Lung microvascular endothelial cell (primary cell): ENCODE measurements around the gene CYP26C1. TPM values are rescaled to one million over a fixed set of nuclear protein-coding genes. Genes with fewer than 3 reads are reported as not detected.
A peak's percentile ranks its signal among the peaks of the same experiment; 100 is the strongest.
"Not testable (repeated sequence)": the region's sequence is repeated elsewhere in the genome, so short reads cannot be mapped to it uniquely, and the experiment has no call there.

Experiments used
- DNase-seq, 2 donors: peaks; one replicate each; pipeline versions ENCODE4 v3.0.0 to v3.0.0-alpha.2; 2010; ENCODE audit warnings: low read depth in 2 of 2
- total RNA-seq: library from RNA; depleted of rRNA; stranded (reverse); fragments of >200 nt; gene quantifications from 2 replicates; pipeline ENCODE4 v1.2.1, GENCODE V29; 2014

Gene CYP26C1
- total RNA-seq, 1 donor from 2014 or later, result 1.6 TPM

DNA sequence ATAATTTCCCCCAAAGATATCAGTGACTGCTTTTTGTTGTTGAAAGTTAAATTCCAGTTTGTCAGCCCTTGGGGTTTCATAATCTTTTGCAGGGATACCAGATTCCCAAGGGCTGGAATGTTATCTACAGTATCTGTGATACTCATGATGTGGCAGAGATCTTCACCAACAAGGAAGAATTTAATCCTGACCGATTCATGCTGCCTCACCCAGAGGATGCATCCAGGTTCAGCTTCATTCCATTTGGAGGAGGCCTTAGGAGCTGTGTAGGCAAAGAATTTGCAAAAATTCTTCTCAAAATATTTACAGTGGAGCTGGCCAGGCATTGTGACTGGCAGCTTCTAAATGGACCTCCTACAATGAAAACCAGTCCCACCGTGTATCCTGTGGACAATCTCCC, 16.3 kb downstream of the CYP26C1 start:
- no peak for DNase-seq

DNA sequence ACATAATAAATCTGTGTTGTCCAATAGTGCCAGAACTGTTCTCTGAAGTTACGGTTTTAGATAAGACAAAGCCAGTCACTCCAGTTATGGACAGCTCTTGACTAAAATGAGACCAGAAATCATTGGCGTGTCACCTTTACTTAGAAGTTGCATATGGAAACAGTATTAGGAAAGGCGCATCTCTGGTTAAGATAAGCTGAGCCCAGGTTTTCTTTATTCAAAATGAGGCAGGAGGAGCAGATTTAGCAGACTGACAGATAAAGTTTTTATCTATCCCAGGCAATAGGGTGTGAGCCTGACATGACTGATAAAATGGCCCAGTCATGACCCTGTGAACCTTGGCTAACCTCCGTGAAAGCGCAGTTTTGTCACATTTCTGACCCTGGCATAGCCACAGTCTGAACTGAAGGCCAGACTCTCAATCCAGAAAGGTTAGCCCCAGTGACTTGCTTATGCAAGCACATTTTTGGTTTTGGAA, 17.3 kb downstream of the CYP26C1 start:
- DNase-seq, result no peak

DNA sequence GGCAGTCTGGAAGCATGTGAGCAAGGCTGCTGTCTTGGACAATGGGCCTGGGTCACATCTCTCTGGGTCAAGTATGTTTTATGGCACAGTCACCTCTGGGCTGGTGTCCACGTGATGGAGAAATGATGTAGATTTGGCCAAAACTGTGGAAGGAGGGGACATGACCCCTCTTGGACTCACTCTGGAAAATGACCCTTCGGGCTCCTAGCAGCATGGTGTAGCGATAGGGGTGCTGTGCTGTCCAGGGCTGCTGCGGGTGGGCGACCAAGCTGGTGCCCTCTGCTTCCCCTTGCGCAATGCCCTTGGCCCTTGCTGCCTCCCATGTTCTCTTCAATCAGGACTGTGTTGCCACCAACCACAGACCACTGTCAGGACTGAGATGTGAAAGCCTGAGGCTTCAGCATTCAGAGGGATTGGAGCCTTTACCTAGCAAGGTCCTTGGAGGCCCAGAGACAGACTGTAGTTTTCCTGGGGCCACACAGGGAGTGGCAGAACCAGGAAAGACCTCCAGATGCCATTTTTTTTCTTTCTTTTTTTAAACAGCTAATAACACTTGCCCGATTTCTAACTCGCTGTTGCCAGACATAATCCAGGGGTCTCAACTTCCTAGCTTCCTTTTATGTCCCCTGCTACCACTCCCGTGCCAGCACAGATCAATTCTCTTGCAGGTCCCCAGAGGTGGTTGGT, 19.2 kb downstream of the CYP26C1 start:
- DNase-seq, result no peak

DNA sequence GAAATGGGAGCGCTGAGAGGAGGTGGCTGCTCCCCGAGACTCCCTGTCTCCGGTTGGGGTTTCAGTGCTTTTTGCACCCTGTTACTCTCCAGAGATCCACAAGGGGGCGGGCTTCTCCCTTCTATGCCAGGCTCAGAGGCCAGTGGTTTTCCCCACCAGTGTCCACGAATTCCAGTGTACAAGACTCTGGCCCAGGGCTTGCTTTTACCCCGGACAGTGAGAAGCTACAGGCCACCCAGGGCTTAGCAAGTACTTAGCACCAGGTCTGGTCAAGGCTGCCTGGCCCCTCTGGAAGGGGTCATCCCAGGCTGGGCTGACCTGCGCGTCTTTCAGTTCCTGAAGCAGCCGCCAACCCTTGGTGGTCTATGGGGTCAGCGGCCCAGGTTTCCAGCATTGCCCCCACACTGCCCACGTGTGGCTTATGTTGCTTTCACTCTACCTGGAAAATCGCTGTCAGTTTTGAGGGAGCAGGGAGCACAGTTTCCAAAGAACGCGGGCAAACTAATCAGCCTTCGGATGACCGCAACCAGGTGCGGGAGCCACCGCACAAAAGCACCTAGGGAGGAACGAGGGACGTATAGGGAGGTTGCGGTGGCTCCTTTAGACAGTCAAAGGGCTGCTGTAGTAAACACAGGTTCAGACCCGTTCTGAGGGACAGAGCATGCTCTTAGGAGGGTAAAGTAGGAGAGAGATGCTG, 19.9 kb downstream of the CYP26C1 start:
- DNase-seq, result peak; percentile 43 to 60

DNA sequence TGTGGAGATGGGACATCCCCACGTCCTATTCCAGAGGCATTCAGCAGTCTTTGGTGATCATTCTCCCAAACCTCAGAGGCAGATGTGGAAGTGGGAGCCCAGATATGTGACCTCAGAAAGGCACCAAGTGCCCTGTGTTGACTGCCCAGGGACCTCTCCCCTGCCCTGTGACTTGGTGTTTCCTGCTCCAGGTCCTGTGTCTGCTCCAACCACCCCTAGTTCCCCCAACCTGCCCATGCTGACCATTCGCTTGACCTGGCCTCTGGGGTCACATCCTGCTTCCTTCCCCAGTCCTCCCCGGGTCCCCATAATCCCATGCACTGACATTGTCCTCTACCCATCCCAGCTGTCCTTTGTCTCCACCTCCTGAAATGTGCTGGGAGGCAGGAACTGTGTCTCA, 20.7 kb downstream of the CYP26C1 start:
- DNase-seq, result no peak

DNA sequence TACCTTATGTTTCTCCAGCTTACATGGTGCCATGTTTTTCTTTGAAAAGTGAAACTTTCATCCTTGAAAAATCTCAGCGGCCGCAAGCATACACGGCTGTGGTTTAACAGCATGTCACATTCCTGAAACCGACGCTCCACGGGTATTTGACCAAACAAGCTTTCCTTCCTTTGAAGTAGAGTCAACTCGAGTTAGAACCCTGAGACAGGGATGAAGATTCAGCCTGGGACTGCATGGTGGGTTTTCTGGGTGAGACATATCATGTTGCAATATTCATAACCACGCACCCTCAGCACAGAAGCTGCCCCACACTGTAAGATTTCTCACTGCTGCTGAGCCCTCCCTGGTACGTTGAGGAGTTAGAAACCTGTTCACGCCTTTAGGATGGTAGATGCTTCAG, 21.2 kb downstream of the CYP26C1 start:
- DNase-seq, result no peak

DNA sequence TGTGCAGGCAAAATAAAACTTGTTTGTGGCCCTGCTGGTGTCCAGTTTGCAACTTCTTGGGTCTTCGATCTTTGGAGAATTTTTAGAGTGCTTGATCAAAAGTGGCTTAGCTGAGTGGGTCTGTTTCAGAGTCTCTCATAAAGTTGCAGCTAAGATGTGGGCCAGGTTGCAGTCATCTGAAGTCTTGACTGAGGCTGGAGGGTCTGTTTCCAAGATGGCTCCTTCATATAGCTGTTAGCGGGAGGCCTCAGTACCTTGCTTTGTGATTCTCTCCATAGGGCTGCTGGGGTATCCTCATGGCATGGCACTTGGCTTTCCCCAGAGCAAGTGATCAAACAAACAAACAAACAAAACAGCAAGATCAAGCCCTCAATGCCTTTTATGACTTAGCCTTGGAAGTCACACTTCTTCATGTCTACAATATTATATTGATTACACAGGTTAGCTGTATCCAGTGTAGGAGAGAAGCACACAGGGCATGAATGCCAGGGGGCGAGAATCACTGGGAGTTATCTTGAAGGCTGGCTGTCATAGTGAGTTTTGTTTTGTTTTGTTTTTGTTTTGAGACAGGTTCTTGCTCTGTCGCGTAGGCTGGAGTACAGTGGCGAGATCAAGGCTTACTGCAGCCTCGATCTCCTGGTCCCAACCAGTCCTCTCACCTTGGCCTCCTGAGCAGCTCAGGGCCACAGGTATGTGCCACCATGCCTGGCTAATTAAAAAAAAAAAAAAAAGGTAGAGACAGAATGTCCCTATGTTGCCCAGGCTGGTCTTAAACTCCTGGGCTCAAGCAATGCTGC, 23.3 kb downstream of the CYP26C1 start:
- DNase-seq, result no peak

DNA sequence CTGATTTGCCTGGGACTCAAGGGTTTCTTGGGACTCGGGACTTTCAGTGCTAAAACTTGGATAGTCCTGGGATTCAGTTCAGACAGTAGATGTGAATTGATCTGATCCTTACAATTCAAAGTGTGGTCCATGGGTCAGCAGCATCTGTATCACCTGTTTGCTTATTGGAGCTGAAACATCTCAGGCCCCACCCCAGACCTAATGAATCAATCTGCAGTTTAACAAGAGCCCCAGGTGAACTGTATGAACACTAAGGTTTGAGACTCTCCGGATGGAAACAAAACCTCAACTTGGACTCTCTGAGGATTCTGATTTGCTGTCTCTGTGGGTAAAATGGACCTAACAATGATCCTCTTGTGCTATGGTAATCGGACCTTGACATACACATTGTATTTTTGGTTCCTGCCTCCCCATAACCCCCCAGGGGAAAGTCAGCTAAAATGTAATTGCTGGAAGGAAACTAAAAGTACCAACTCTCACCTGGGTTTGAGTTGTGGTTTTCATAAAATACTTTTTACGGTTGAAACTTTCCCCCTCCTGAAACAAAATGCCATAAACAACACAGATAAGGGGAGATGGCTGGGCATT, 24.8 kb downstream of the CYP26C1 start:
- DNase-seq, result no peak

DNA sequence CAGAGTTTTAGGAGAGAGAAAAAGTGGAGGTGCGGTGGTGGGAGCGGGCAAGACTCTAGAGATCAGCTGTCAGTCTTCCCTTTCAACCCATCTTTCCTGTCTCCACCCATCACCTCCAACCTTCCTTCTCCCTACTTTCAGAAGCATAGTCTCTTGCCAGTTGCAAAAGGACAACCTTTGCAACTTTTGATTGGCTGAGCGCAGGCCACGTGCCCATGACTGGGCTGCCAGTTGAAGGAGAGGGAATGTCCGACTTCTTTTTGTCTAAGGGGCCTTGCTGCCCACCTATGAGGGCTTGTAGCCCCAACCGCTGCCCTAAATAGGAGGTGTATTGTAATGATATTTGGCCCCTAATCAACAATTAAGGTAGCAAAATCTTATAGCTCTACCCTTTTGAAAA, 25.7 kb downstream of the CYP26C1 start:
- no peak for DNase-seq

DNA sequence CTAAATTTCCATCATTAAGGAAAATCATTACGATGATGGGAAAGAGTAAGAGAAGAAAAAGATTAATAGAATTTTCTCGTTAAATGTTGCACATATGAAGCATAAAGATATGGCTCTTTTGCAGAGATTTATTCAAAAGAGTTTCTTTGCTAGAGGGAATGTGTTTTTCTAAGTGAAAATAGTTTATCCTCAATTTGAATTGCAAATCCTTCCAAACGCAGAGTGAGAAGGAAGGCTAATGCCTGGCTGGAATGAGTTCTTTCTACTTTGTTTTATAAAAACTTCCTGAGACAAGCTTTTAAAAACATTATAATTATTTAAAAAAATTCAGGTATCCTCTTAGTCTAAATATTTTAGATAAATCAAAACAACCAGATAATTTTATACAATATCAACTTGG, 27.2 kb downstream of the CYP26C1 start:
- no peak for DNase-seq

DNA sequence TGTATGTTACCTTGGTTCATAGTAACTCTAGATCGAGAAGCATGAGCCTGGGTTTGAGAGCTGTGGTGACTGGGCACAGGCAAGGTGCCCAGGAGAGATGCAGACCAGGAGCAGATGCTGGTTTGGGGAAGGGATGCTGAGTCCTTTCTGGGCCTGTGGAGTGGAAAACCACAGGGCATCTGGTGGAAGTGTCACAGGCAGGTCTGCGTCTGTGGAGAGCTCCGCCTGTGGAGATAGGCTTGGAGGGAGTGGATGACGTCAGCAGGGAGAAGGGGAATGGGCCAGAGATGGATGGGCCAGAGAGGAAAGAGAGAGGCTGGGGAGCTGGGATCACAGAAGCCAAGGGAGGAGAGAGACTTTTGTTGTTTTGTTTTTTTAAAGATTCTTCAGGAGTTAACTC, 27.9 kb downstream of the CYP26C1 start:
- DNase-seq, result no peak

DNA sequence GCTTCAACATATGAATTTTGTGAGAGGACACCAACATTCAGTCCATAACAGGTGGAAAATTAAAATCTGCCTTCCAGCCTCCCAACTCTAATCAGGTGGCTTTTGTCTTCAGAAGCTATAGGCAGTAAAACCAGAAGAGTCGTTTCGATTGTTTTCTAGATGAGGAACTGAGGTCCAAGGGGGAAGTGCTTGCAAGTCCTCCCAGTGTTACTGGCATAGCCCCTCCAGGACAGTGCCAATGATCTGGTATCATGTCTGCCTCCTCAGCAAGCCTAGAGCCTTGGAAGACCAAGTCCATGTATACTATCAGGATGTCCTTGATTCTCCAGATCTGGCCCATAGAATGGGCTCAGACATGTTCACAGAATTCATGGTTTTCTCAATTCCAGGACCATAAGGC, 30.0 kb downstream of the CYP26C1 start:
- DNase-seq, result no peak

DNA sequence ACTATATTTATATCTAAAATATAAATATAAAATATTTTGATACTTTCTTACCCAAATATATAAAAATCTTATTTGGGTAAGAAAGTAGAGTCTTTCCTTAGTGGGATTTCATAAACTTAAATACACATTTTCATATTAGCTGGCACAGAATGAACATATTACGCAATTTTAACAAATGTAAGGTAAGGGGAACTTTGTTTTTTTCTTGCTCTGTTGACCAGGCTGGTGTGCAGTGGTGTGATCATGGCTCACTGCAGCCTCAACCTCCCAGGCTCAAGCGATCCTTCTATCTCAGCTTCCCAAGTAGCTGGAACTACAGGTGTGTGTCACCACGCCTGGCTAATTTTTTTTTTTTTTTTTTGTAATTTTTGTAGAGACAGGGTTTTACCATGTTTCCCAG, 31.4 kb downstream of the CYP26C1 start:
- no peak for DNase-seq

DNA sequence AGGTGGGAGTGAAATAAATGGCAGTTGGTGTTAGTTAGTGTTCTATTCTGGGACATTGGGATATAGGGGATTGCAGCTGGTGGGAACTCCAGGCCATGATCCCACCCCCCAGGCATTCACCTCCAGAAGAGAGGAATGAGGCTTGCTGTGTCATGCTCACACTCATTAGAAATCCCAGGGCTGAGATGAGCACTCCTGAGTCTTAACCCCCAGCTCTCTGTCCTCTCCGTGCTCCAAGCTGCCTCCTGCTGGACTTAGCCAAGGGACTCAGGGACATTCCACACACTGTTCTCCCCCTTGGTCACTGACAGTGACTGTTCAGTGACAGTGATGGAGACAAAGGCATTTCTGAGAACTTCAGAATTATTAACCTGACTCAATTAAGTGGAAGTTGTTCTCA, 34.6 kb downstream of the CYP26C1 start:
- DNase-seq, result no peak

DNA sequence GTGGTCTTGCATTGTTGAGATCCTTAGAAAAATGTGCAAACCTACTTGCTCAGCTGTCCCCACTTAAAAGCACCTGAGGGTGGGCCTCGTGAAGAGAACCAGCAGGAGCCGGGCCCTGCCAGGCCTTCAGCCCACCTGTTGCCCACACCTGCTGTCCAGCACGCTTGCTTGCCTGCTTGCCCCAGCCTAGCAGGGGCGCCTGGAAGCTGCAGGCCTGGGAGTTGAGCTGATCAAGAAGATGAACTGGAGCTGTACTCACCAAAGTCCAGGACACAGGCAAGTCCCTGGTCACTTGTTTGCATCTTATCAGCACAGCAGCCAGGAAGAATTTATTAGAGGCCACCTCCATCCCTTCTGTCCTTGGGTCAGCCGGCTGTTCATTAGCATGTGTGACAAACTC, 36.3 kb downstream of the CYP26C1 start:
- DNase-seq, result no peak

DNA sequence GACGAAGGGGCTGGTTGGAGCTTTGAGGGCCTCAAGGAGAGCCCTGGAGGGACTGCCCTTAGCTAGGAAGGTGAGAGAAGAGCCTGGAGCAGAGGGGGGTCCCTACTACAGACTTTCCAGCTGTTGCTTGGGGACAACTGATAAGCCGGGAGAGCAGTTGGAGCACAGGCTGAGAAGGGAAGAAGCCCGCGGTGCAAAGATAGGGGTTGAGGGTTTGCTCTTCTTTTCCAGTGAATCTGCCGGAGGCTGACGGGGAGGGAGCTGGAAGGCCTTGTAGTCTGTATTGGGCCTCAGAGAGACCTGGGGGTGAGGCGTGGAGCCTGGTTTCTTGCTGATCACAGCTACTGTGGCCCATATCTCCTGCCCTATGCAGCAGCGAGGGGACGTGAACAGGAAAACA, 36.8 kb downstream of the CYP26C1 start:
- DNase-seq, result no peak

DNA sequence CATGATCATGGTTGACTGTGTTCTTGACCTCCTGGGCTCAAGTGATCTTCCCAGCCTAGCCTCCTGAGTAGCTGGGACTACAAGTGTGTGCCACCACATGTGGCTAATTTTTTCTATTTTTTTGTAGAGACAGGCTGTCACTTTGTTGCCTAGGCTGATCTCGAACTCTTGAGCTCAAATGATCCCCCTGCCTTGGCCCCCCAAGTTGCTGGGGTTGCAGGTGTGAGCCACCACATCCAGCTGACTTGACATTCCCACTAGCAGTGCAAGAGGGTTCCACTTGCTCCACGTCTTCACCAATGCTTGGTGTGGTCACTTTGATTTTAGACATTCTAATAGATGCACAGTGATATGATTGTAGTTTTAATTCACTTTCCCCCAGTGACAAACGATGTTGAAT, 38.2 kb downstream of the CYP26C1 start:
- DNase-seq, result no peak

DNA sequence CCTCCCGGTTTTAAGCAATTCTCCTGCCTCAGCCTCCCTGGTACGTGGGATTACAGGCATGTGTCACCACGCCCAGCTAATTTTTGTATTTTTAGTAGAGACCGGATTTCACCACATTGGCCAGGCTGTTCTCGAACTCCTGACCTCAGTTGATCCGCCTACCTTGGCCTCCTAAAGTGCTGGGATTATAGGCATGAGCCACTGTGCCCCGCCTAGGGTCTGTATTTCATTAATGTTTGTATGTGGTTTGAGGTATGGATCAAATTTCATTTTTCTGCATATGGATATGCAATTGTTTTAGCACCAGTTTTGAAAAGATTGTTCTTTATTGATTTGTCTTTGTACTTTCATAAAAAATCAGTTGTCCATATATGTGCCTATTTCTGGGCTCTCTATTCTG, 39.1 kb downstream of the CYP26C1 start:
- no peak for DNase-seq

DNA sequence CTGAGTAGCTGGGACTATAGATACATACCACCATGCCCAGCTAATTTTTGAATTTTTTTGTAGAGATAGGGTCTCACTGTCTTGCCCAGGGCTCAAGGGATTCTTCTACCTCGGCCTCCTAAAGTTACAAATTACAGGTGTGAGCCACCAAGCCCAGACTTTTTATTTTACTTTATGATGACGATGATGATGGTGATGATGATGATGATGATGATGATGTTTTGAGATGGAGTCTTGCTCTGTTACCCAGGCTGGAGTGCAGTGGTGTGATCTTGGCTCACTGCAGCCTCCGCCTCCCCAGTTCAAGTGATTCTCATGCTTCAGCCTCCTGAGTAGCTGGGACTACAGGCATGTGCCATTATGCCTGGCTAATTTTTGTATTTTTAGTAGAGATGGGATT, 40.5 kb downstream of the CYP26C1 start:
- DNase-seq, result not testable (repeated sequence)

DNA sequence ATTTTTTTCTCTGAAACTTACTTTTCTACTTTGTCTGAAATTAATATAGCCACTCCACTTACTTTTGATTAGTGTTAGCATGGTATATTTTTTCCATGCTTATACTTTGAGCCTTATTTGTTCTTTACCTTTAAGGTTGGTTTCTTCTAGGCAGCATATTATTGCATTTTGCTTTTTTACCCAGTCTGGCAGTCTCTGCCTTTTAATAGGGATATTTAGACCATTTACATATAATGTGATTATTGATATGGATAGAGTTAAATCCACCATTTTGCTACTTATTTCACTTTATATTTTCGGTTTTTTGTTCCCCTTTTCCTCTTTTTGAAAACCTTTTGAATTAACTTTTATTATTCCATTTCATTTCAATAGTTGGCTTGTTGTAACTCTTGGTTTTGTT, 43.4 kb downstream of the CYP26C1 start:
- DNase-seq, result no peak

DNA sequence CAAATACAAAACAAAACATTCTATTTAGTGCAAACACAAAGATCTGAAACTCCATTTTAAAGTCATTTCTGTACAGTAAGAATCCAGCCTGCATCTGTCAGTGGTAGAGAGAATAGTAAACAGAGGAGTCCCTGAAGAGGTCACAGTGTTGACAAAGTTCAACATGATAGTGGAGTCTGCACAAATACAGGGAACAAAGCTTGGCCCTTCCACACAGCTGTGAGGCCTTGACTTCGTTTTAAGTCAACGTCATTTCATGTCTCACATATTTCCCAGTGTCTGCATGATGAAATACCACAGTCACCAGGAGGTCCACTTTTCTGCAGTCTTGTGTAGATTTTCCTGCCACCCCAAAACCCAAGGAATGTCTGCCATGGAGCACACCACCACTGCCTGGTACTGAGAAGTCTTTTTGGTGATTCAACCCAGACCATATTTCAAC, 46.1 kb downstream of the CYP26C1 start:
- DNase-seq, result no peak
